Calu3 (cell line): ENCODE data around the gene WDR11. TPM values are rescaled to one million over a fixed set of nuclear protein-coding genes. Genes with fewer than 3 reads are reported as not detected.

Source experiments
- BruUV-seq: library from RNA; stranded (reverse); fragments of 400-500 nt; replicated peaks from 2 replicates; lab custom pipeline; 2021; lab: Mats Ljungman, UMichigan
- CTCF ChIA-PET: fragments of 300-600 bp; sonication (Branson Sonifier 250); formaldehyde crosslinking; loops from one replicate; lab custom pipeline; 2022; ENCODE audit warnings: antibody characterized with exemption; lab: Charles Lee
- DNase-seq: peaks from one replicate; pipeline ENCODE4 v3.0.0; 2022
- H3K27ac Mint-ChIP-seq: one replicate; pipeline ENCODE4 v1.8.0; 2022; ENCODE audit warnings: mixed read lengths; ENCODE audit not compliant: unreplicated experiment
- H3K27me3 Mint-ChIP-seq: one replicate; pipeline ENCODE4 v1.8.0; 2022; ENCODE audit warnings: mixed read lengths; ENCODE audit not compliant: unreplicated experiment
- H3K36me3 Mint-ChIP-seq: one replicate; pipeline ENCODE4 v1.8.0; 2022; ENCODE audit warnings: mild to moderate bottlenecking, moderate library complexity, mixed read lengths; ENCODE audit not compliant: insufficient read depth, unreplicated experiment
- H3K4me1 Mint-ChIP-seq: one replicate; pipeline ENCODE4 v1.8.0; 2022; ENCODE audit warnings: mild to moderate bottlenecking, low read depth, mixed read lengths; ENCODE audit not compliant: unreplicated experiment
- H3K4me3 Mint-ChIP-seq: one replicate; pipeline ENCODE4 v1.8.0; 2022; ENCODE audit warnings: mild to moderate bottlenecking, low read depth, moderate library complexity, mixed read lengths; ENCODE audit not compliant: unreplicated experiment
- H3K9me3 Mint-ChIP-seq: one replicate; pipeline ENCODE4 v1.8.0; 2022; ENCODE audit warnings: low read depth, mixed read lengths; ENCODE audit not compliant: unreplicated experiment
- CTCF ChIP-seq: fragments of 200-600 bp; IDR thresholded peaks from one replicate; pipeline ENCODE4 v1.8.0; 2022; ENCODE audit warnings: antibody characterized with exemption; ENCODE audit not compliant: unreplicated experiment
- intact Hi-C: fragments of 100-400 bp; cut with micrococcal nuclease; formaldehyde crosslinking; loops from one replicate; pipeline ENCODE4 v1.10.0; 2022; ENCODE audit not compliant: unreplicated experiment
- total RNA-seq: library from RNA; stranded (reverse); gene quantifications from 2 replicates; pipeline ENCODE4 v1.2.3, GENCODE V29; 2022

WDR11 gene
- total RNA-seq, 1 experiment from 2014 or later = 33.5 TPM

- no peak overlapping the region for H3K27ac Mint-ChIP-seq
- H3K4me3 Mint-ChIP-seq = no peak overlapping the region
- no peaks in the 10 kb centered on the region for H3K27me3 Mint-ChIP-seq
- H3K36me3 Mint-ChIP-seq = no peaks in the 10 kb centered on the region
- BruUV-seq = no TSS peak
- TF ChIP-seq CTCF = no peak
- CTCF ChIA-PET = interaction anchor here (1.2 kb wide), 1 partner anchor 9 kb away, joined by 3 read pairs; no protein-coding TSS in a partner anchor
- H3K4me1 Mint-ChIP-seq = peaks cover 2% of the 10 kb centered on the region
- intact Hi-C loops = loop anchor here (5.0 kb wide), 2 partner anchors 667 to 962 kb away; no protein-coding TSS in a partner anchor
- peaks cover 3% of the 10 kb centered on the region for H3K9me3 Mint-ChIP-seq
- DNase-seq = no peak
These were observed 89.2 kb downstream of the WDR11 start for GRCh38 chr10:120940299-120940900.

GRCh38 chr10:120941501-120941900 lies 90.3 kb downstream of the WDR11 start:
- intact Hi-C loops = loop anchor here (5.0 kb wide), 2 partner anchors 666 to 961 kb away; no protein-coding TSS in a partner anchor
- H3K27ac Mint-ChIP-seq = no peak overlapping the region
- H3K4me1 Mint-ChIP-seq = peaks cover 13% of the 10 kb centered on the region
- BruUV-seq = no TSS peak
- H3K4me3 Mint-ChIP-seq = no peak overlapping the region
- TF ChIP-seq CTCF = no peak
- no peaks in the 10 kb centered on the region for H3K9me3 Mint-ChIP-seq
- no peaks in the 10 kb centered on the region for H3K27me3 Mint-ChIP-seq
- no peaks in the 10 kb centered on the region for H3K36me3 Mint-ChIP-seq
- peak; percentile 20 for DNase-seq
- CTCF ChIA-PET = no interaction called here

GRCh38 chr10:120942806-120943413 lies 91.7 kb downstream of the WDR11 start:
- intact Hi-C loops = loop anchor here (1.0 to 5.0 kb wide), 4 partner anchors 664 to 959 kb away; no protein-coding TSS in a partner anchor
- peak; percentile 82 for DNase-seq
- no TSS peak for BruUV-seq
- peaks cover 20% of the 10 kb centered on the region for H3K4me1 Mint-ChIP-seq
- CTCF ChIA-PET = no interaction called here
- H3K36me3 Mint-ChIP-seq = no peaks in the 10 kb centered on the region
- no peaks in the 10 kb centered on the region for H3K27me3 Mint-ChIP-seq
- H3K9me3 Mint-ChIP-seq = no peaks in the 10 kb centered on the region
- peak; percentile 69 for TF ChIP-seq CTCF
- no peak overlapping the region for H3K27ac Mint-ChIP-seq
- no peak overlapping the region for H3K4me3 Mint-ChIP-seq

- no peak for TF ChIP-seq CTCF
- H3K27me3 Mint-ChIP-seq = no peaks in the 10 kb centered on the region
- CTCF ChIA-PET = no interaction called here
- no peak overlapping the region for H3K4me3 Mint-ChIP-seq
- H3K27ac Mint-ChIP-seq = no peak overlapping the region
- no peaks in the 10 kb centered on the region for H3K9me3 Mint-ChIP-seq
- BruUV-seq = no TSS peak
- intact Hi-C loops = loop anchor here (1.0 to 5.0 kb wide), 4 partner anchors 664 to 959 kb away; no protein-coding TSS in a partner anchor
- no peaks in the 10 kb centered on the region for H3K36me3 Mint-ChIP-seq
- no peak for DNase-seq
- peaks cover 20% of the 10 kb centered on the region for H3K4me1 Mint-ChIP-seq
These were observed 92.4 kb downstream of the WDR11 start for GRCh38 chr10:120943542-120943941.
